HG03103 (cell line): ENCODE results near the gene JAKMIP1.

Experiments used
- ATAC-seq: cut with Tn5 transposase; IDR thresholded peaks from one replicate; pipeline ENCODE4 v1.9.1; 2021; ENCODE audit warnings: low read depth; ENCODE audit not compliant: unreplicated experiment

The JAKMIP1 gene

GRCh38 chr4:6183740-6184139 is 16.6 kb downstream of the JAKMIP1 start:
- peak; percentile 44 for ATAC-seq

- no peak for ATAC-seq
Measured at GRCh38 chr4:6182376-6183280, 17.7 kb downstream of the JAKMIP1 start.

- ATAC-seq: peak; percentile 68
Measured at GRCh38 chr4:6180841-6181631, 19.3 kb downstream of the JAKMIP1 start.

DNA sequence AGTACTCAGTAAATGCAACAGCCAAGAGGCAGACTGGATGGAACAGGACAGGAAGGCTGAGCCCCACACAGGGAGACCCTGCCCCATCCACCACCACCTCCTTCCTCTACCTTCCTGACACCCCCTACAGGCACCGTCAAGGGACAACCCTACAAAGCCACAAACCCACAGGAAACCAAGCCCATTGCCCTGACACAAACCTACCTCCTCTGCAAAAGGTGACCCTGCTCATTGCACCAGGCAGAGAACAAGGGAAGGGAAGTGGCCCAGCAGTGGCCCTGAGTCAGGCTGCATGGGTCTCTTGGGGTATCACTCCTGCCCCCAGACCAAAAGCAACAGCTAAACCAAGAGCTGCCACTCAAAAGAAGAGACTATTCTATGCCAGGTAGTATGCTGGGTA is 21.0 kb downstream of the JAKMIP1 start:
- ATAC-seq: no peak

- ATAC-seq: no peak
Measured at GRCh38 chr4:6178757-6179156, 21.6 kb downstream of the JAKMIP1 start.

DNA sequence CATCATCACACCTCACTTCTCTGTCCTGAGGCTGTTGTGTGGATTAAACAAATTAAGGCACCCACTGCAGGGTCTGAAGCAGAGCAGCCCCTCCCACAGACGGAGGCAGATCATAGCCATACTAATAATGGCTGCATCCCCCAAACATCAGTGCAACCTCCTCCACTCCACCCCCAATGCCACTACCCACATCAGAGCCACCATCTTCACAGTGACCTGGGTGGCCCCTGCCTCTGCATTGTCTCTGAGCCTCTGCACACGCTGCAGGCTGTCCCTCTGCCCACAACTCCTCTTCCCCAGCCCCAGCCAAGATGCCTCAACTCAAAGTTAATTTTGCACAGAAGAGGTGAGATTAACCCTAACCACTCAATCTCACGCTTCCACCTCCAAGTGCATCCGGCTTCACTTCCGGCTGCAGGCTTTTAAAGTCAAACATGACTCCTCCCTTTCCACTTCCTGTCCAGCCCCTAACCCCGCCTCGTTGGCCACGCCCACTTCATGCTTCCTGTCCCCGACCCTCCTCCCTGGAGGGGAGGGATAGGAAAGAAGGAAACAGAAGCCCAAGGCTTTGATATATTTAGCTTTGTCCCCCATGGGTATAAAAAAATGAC is 22.7 kb downstream of the JAKMIP1 start:
- ATAC-seq: no peak

DNA sequence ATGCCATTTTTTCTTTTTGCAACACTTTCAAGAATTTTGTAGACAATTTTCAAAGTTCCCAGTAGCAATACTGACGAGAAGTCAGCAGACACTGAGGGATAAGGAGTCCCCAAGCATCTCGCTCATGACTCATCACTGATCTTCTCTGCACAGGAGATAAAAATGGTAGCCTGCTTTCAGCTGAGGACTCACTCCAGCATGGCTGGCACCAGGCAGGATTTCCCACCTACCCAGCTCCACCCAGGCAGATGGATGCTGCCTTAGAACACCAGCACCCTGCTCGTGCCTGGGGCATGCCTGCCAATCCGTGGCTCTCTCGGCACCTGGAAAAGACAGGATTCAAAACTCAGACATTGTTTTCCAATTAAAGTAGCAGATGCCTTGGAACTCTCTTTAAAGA is 24.9 kb downstream of the JAKMIP1 start:
- no peak for ATAC-seq

- ATAC-seq: no peak
Measured at GRCh38 chr4:6172927-6173200, 27.5 kb downstream of the JAKMIP1 start.

- ATAC-seq: no peak
Measured at GRCh38 chr4:6172093-6172926, 28.0 kb downstream of the JAKMIP1 start.

DNA sequence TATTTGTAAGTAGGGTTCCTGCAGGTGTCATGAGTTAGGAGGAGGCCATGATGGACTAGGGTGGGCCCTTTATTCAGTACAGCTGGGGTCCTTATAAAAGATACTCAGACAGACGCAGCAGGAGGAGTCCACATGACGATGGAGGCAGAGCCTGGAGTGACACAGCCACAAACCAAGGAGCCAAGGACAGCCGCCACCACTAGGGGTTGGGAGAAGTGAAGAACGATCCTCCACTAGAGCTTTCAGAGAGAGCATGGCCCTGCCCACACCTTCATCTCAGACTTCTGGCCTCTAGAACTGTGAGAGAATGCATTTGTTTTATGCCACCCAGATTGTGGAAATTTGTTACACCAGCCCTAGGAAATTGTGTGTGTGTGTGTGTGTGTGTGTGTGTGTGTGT is 31.1 kb downstream of the JAKMIP1 start:
- ATAC-seq: no peak

DNA sequence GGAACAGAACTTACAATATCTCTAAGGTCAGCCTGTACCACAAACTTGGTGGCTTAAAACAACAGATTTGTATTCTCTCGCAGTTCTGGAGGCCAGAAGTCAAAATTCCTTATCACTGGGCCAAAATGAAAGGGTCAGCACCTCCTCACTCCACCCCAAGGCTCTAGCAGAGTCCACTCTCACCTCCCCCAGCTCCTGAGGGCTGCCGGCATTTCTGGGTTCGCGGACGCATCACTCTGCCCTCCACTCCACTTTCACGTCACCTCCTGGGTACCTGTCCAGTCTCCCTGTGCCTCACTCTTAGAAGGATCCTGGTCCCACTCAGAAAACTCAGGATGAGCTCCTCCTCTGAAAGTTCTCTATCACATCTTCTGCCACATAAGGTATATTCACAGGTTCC is 34.6 kb downstream of the JAKMIP1 start:
- no peak for ATAC-seq

DNA sequence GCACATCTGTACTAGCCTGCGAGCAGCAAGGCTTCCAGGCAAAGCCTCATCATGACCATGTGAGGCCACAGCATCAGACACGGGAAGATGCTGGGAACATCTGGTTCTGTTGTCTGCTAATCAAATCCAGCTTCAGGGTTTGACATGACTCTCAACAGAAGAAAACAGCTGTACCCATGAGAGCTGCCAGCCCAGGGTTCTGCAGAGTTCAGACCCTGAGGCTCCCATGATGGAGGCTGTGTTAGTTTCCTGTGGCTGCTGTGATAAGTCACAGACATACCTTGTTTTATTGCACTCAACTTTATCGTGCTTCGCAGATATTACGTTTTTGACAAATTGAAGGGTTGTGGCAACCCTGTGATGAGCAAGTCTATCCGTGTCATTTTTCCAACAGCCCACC is 37.5 kb downstream of the JAKMIP1 start:
- no peak for ATAC-seq

DNA sequence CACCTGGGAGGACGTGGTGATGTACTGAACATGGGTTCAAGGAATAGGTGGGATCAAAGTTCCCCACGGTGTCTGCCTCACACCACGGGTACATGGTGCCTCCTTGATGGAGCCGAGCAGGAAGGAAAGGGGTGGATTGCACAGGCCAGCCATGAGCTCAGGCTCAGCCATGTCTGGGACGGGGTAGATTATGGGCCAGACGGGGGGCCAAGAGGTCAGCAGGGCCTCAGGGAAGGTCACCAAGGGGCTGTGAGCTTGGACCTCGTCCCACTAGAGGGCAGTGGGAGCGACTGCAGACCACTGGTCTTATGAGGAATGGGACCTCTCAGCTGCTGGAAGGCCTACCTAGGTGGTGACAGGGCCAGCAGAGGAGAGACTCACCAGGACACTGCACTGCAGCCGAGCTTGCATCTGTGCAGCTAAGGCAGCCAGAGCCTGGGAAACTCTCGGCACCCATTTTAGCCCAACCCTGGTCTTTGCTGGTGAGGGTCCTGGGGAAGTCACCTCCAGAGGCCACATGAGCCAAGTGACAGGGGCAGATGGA is 38.4 kb downstream of the JAKMIP1 start:
- ATAC-seq: no peak

DNA sequence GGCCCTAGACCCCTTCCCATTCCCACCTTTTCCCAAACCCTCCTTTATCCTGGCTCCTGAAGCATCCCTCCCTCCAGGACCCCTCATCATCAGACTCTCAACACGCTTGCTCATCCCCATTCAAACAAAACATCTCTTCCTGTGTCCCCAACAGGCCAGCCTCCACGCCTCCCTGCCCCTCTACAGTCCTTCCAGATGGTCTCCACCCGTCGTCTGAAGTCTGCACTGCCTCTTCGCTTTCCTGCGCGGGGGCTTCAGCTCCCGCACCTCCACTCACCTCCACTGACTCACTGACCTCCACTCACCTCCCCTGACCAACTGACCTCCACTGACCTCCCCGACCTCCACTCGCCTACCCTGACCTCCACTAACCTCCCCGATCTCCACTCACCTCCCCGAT is 39.8 kb downstream of the JAKMIP1 start:
- ATAC-seq: no peak

- ATAC-seq: no peak
Measured at GRCh38 chr4:6157926-6158325, 42.4 kb downstream of the JAKMIP1 start.

GRCh38 chr4:6155996-6156750 is 44.2 kb downstream of the JAKMIP1 start:
- no peak for ATAC-seq

GRCh38 chr4:6154875-6155274 is 45.5 kb downstream of the JAKMIP1 start:
- ATAC-seq: no peak

DNA sequence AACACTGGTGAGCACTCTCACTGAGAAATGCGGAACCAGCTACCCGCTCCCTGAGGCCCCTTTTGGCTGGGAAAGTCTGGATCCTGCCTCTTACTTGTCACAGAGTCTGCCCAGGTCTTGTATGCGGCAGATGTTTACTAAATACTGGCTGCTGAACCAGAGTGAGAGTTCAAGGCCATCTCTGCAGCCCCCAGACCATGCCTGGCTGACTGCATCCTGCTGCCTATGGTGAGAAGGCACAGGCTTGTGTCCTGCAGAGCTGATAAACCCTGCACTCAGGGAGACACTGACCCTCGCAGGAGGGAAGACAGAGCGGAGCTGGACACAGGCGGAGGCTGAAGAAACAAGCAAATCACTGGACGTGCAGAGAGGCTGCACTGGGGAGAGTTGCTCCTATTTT is 46.5 kb downstream of the JAKMIP1 start:
- no peak for ATAC-seq

DNA sequence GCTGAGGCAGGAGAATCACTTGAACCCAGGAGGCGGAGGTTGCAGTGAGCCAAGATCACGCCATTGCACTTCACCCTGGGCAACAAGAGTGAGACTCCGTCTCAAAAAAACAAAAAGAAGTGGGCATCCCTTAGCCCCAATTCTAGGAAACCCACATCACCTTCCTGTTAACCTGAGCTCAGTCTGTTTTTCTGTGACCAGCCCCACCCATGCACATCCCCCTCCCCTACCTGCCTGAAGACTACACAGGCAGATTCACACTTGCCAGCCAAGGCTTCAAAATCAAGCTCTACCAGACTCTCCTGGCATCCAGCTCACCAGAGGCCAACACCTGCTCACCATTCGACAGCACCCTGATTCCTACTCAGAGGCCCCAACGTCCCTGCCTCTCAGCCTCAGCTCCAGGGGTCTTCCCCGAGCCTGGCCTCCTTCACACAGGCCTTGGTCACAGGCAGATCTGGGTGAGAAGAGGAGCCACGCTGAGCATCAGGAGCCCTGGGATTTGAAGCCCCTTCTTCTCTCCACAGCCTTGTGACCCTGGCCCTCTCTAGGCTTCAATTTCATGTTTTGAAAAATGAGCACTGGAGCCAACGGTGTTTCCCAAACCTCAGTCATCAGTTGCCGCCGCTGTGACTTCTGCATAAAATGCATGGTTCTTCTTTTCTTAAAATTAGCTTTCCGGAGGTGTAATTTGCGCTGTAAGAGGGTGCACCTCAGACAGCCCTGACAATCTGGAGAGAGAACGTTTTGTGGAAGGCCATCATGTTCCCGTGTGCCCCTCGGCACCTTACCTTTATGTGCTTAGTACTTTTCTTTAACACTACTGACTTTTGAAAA is 47.3 kb downstream of the JAKMIP1 start:
- no peak for ATAC-seq
